GM11168 (cell line): ENCODE measurements around the gene REL.

Experiments used
- in situ Hi-C: fragments of 300-500 bp; cut with MboI; formaldehyde crosslinking; loops from one replicate; pipeline ENCODE4 v1.12.0; 2022; ENCODE audit warnings: low sequenced_read_pairs; ENCODE audit not compliant: unreplicated experiment

The REL gene

DNA sequence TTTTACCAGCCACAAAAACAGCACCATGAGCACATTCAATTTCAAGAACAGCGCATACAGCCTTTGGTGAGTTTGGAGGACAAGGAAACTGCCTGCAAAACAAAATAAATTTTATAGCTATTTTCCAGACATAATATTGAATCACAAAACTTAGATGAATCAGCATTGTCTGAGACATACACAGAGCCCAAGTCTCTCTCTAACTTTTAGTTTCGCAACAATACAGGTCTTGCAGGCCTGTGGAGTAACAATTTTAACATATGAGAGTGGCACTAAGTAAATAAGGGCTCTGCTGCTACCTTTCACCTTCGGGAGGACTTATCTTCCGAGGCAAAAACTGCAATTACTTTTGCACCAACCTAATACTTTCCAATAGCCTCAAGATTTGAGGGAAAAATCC, 80.1 kb downstream of the REL start:
- in situ Hi-C loops, result no loop called here

DNA sequence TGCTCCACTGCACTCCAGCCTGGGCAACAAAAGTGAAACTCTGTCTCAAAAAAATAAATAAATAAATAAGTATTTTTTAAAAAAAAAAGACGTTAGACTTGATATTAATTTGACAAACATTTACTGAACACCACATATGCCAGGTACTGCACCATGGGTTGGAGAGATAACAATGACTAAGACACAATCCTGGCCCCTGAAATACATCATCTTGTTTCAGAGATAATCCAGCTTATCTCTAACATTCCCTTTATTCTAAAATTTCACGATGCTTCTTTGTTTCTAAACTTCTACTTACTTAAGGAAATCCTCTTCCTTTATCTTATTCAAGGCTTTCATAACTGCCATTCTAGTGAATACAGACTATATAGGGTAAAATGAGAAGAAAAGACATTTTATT, 81.2 kb downstream of the REL start:
- in situ Hi-C loops, result no loop called here

DNA sequence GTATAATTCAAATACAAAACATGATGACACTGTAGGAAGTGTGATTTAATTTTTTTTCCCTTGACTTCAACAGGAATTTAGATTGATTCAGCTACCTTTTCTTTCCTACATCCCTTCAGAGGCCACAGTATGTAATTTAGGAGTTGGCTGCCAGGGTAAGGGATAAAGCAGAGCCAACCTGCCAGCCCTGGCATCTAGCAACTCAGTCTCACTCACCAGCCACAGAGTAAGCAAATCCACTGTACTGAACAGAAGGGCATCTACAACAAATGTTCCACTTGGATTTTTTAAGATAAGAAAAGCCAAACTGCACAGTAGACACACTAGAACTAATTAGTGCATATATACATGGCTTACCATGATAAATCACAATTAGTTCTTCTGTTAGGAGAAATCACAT, 81.8 kb downstream of the REL start:
- in situ Hi-C loops, result no loop called here

DNA sequence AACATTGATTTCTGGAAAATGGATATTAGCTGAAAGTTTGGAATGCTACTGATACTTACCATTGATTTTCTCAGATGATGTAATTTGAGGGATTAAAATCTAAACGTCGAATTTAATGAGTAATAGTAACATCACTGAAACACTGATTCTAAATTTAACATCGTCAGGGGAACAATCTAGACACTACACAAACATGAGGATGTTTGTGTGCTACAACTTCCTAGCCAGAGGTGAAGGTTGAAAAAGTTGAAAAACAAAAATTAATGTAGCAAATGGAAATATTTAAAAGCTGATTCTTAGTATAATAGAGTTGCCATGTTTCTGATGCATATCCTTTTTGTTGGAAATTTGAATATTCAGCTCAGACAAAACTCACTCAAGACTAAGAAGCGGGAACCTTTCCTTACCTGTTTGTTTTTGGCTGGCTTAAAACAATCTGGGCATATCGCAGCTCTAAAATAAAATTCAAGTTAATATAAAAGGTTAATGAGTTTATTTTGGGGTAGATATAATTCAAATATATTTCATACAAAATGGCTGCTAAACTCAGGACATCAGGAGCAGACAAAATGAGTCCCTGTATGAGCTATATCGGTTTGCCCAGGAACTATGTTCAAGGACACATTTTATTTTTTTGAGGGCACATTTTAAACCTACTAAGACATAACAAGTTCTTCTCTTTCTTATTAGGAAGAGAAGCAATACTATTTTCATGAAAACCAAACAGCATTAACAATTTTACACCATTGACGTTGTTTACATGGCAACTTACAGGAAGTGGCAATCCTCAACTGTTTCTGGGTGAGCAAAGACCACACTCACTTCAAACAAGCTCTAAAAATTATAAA, 83.5 kb downstream of the REL start:
- in situ Hi-C loops, result no loop called here

DNA sequence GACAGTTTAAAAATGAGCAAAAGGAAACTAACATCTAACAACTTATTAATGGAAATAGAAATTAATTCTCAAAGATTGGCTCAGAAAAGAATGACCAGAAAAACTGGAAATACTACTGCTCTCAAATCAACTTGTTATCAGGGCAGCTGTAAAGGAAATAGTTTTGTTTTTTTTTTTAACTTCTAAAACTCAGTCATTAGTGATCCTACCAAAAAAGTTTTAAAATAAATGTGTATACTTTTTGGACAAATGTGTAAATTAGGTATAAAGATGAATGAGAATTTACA, 84.1 kb downstream of the REL start:
- in situ Hi-C loops, result no loop called here

DNA sequence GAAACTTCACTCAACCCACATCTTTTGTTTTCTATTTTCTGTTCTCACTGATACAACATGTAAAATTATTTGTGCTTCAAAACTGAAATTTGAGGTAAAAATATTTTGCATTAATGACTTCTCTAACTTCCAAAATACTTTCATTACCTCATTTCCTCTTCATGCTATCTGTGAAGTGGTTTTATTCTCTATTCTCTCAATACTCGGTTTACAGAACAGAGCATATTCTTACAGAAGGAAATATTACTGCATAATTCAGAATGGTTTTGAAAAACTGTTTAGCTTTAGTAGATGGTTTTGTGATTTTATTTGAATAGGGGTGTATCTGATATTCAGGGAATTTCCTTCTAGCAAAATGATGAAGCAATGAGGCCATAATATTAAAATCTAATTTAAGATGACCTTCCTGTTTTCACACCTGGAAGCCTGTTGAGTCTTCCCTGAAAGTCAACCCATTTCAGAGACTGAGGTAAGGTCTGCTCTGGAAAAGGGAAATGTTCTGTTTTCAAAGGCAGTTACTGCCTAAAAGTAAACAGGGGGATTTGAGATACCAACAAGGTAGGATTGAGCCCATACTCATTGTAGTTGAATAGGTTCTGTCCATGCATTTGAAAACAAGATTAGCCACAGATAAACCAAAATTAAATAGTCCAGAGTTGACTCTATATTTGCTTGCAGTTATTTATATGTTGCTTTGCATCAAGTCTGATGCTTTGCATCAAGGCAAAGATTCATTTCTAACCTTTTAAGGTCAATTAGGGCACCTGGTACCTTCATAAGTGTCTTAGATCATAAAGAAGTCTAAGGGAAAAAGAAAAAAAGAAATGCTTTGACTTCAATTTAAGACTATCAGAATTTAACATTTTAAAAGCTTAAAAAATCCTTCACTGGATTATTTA, 85.4 kb downstream of the REL start:
- in situ Hi-C loops, result no loop called here

DNA sequence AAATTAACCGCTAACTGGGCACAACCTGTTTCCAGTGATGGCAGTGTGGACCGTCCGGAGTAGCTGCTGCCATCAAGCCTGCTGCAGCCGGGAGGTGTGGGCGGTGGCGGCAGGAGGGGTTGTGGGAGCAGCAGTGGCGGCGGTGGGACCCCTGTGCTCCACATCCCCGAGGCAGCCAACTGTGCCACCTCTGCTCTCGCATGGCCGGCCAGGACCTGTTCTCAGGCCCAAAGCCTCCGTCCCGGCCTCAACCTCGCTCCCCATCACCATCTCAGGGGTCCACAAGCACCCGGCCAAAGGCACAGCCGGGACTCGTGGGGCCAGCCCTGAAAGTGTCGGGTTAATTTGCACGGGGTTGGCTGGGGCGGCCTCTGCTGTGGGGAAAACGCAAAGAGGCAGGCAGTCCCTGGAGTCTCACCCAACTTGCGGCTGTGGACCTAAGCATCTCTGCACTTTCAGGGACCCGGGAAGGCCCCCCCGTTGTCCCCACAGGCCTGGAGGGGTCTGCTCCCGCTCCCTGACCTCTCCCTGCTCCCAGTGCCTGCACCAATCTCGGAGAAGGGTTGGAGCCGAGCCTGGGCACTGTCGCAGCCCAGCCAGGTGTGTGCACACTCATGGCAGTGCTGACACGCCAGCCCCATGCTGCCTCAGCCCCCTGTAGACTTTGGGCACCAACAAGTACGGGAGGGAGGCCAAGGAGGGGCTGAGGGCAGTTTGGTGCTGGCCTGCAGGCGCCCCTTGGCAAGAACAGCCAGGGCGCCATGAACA, 91.7 kb downstream of the REL start:
- in situ Hi-C loops, result no loop called here

DNA sequence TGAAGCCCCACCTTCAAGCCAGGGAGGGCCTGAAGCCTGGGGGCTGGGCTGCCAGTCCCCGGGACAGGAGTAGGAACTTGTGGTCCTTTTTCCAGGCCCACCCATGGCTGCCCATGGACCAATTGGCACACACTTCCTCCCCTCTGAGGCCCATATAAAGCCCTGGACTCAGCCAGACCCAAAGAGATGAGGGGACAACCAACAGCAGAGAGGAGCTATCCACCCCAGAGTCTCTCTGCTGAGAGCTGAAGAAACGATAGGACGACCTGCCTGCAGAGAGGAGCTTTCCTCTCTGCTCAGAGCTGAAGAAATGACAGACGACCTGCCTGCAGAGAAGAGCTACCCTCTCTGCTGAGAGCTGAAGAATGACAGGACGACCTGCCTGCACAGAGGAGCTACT, 92.3 kb downstream of the REL start:
- in situ Hi-C loops, result no loop called here

DNA sequence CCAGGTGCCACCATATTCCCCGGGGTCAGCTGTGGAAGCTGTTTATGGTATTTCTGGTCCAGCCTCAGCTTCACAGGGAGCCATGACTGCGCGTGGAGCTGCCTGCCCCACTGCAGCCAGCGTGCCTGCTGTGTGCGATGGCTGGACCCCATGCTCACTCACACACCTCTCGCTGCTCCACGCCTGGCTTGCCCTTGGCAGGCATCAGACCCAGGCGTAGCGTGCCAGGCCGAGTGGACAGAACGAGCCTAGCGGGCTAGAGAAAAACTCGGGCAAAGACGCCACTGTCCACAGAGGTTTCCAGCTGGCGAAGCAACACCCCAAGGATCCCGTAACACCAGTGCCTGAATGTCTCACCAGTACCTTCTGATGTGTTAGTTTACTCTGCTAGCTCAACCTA, 93.3 kb downstream of the REL start:
- in situ Hi-C loops, result no loop called here
